Subcutaneous abdominal adipose tissue (tissue), 5 donors: ENCODE data around the gene CEP350.
"Not testable (repeated sequence)": the region's sequence is repeated elsewhere in the genome, so short reads cannot be mapped to it uniquely, and the experiment has no call there.

Experiments
- H3K27ac ChIP-seq: one replicate; pipeline ENCODE4 v1.7.0; 2013; ENCODE audit warnings: low read depth, mild to moderate bottlenecking, inconsistent platforms, low read length, moderate library complexity
- H3K27me3 ChIP-seq, 5 donors: one replicate each; pipeline ENCODE4 v1.7.0; 2013; ENCODE audit warnings: low read length in 5 of 5, inconsistent platforms in 1 of 5; ENCODE audit not compliant: control insufficient read depth in 5 of 5, insufficient read depth in 4 of 5
- H3K36me3 ChIP-seq, 5 donors: one replicate each; pipeline ENCODE4 v1.7.0; 2013; ENCODE audit warnings: low read length in 5 of 5; ENCODE audit not compliant: control insufficient read depth in 5 of 5, insufficient read depth in 5 of 5
- H3K4me1 ChIP-seq, 5 donors: one replicate each; pipeline ENCODE4 v1.7.0; 2013; ENCODE audit warnings: low read length in 5 of 5, mild to moderate bottlenecking in 3 of 5, moderate library complexity in 1 of 5; ENCODE audit not compliant: control insufficient read depth in 5 of 5, insufficient read depth in 5 of 5
- H3K4me3 ChIP-seq, 5 donors: one replicate each; pipeline ENCODE4 v1.7.0; 2013; ENCODE audit warnings: low read length in 5 of 5, low read depth in 1 of 5
- H3K9ac ChIP-seq, 5 donors: one replicate each; pipeline ENCODE4 v1.7.0; 2013; ENCODE audit warnings: low read length in 5 of 5, mild to moderate bottlenecking in 4 of 5, moderate library complexity in 3 of 5
- H3K9me3 ChIP-seq, 5 donors: one replicate each; pipeline ENCODE4 v1.7.0; 2013; ENCODE audit warnings: low read length in 5 of 5; ENCODE audit not compliant: control insufficient read depth in 5 of 5
- donor health status: healthy.
- donor health status: healthy.
- donor health status: healthy.
- donor health status: healthy.
- donor health status: healthy.

The CEP350 gene

GRCh38 chr1:179941454-179941853, 13.2 kb upstream of the CEP350 start:
- Histone ChIP-seq H3K36me3 (no peaks in the 10 kb centered on the region), H3K27ac (no peak overlapping the region), H3K9me3 (no peaks in the 10 kb centered on the region), H3K4me1 (no peaks in the 10 kb centered on the region), H3K27me3 (no peaks in the 10 kb centered on the region), H3K4me3 (no peak overlapping the region), H3K9ac (no peak overlapping the region)

GRCh38 chr1:179950651-179951050, 4.0 kb upstream of the CEP350 start:
- H3K27ac ChIP-seq = no peak overlapping the region
- H3K4me1 ChIP-seq = peaks cover 3 to 13% (median 10%) of the 10 kb centered on the region in 5 donors
- no peaks in the 10 kb centered on the region for H3K27me3 ChIP-seq
- no peaks in the 10 kb centered on the region for H3K36me3 ChIP-seq
- H3K9me3 ChIP-seq = no peaks in the 10 kb centered on the region
- H3K9ac ChIP-seq = no peak overlapping the region
- no peak overlapping the region for H3K4me3 ChIP-seq

DNA sequence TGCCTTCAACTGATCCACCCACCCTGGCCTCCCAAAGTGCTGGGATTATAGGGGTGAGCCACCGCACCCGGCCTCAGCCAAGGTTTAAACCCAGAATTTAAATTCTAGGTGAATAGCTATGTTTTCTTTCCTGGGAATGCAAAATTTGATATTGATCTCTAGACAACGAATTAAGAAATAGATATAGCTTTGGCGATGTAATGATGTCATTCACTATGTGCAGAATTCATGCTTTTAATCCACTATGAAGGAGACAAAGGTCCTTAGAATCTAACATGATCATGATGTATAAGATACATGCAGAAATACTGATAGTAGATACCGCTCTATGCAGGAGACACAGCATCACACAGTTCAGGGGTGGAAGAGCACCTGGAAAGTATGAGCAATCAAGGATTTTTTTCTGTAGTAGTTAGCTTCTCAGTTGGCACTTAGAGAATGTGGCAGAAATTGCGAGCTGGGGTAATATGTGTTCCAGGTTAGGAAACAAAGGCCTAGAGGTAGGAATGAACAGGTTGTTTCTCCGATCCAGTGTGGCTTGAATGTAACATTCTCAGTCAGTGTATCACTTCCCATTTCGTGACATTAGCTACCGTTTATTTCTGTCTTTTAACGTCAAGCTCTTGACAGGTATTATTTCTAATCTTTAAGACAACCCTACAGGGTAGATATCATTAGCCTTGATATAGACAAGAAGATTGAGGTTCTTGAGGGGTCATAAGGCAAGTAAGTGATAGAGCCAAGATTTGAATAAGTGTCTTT, 3.0 kb upstream of the CEP350 start:
- no peak overlapping the region for H3K4me3 ChIP-seq
- peaks cover 3 to 22% (median 19%) of the 10 kb centered on the region in 5 donors for H3K4me1 ChIP-seq
- no peak overlapping the region for H3K27ac ChIP-seq

GRCh38 chr1:179952186-179952585, 2.4 kb upstream of the CEP350 start:
- Histone ChIP-seq H3K27me3 (no peaks in the 10 kb centered on the region), H3K4me3 (no peak overlapping the region), H3K36me3 (no peaks in the 10 kb centered on the region), H3K4me1 (peaks cover 3 to 27% (median 25%) of the 10 kb centered on the region in 5 donors), H3K9me3 (no peaks in the 10 kb centered on the region), H3K27ac (no peak overlapping the region), H3K9ac (no peak overlapping the region)

More for the DNA sequence above, 3.0 kb upstream of the CEP350 start:
- Histone ChIP-seq H3K27me3 (no peaks in the 10 kb centered on the region), H3K9me3 (no peaks in the 10 kb centered on the region), H3K9ac (no peak overlapping the region), H3K36me3 (no peaks in the 10 kb centered on the region)

DNA sequence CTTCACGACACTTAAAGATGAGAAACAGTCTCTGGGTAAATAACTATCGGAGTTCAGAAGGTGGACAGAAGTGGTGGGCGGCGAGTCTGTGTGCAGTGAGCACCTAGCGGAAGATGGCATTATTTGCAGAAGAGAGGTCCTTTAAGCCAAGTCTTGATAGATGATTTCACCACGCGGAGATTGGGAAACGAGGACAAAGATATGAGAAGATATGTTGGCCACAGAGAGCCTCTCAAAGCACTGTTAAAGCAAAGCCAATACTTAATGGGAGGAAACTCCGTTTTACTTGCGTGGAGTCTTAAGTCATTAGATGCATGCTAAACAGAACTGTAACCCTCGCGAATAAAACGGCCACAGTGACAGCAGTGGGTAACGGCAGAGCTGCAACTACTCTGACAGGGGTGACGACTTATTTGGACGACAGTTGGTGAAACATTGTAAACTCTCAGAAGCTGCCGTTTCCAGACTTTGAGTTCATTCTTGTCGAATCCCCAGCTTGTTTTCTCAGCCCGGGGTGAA, 577 bp upstream of the CEP350 start:
- Histone ChIP-seq H3K4me3 (peak overlapping the region; percentile 80 to 98 (median 96)), H3K9ac (peak overlapping the region; percentile 92 to 98 (median 95)), H3K27me3 (no peaks in the 10 kb centered on the region), H3K4me1 (peaks cover 3 to 32% (median 29%) of the 10 kb centered on the region in 5 donors), H3K36me3 (no peaks in the 10 kb centered on the region), H3K9me3 (no peaks in the 10 kb centered on the region), H3K27ac (peak overlapping the region; percentile 91)

DNA sequence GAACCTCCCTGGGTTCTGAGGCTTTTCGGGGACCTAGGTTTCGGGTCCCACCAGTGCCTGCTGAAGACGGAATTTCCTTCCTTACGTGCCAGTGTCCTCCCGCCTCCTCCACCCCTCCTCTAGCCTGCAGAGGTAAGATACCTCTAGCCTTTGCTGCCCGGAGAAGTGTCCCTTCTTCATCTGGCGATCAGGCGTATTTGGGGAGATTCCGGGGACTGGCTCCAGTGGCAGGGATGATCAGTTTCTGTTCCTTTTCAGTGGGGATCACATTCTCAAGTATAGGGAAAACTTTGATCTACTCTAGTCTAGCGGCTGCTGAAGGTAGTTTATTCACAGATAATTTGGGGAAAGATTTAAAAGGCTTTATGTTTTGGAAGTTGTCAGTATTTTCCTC, 674 bp downstream of the CEP350 start:
- no peaks in the 10 kb centered on the region for H3K36me3 ChIP-seq
- H3K4me1 ChIP-seq = peaks cover 3 to 32% (median 29%) of the 10 kb centered on the region in 5 donors
- peak overlapping the region; percentile 91 for H3K27ac ChIP-seq
- H3K9me3 ChIP-seq = no peaks in the 10 kb centered on the region
- no peaks in the 10 kb centered on the region for H3K27me3 ChIP-seq
- peak overlapping the region; percentile 80 to 98 (median 96) for H3K4me3 ChIP-seq
- H3K9ac ChIP-seq = peak overlapping the region; percentile 89 to 98 (median 95)

DNA sequence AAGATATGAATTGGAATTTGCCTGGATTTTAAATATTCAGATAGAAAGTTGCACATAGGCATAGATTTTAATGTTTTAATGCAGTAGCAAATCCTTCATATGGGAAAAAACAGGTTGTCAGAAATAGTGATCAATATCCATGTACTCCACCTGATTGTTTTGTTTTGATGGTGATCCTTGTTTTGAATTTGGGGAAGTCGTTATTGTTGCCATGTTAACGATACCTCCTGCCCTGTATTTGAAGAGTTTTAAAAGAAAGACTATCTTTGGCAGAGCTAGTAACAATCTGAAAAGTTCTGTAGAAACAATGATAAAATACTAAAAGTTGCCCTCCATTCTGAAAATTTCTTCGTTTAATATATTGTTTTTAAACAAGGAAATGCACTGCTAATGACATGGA, 1.1 kb downstream of the CEP350 start:
- Histone ChIP-seq H3K4me3 (peak overlapping the region; percentile 80 to 98 (median 96)), H3K4me1 (peaks cover 3 to 32% (median 29%) of the 10 kb centered on the region in 5 donors), H3K27ac (peak overlapping the region; percentile 91), H3K9ac (peak overlapping the region; percentile 89 to 98 (median 95)), H3K36me3 (no peaks in the 10 kb centered on the region), H3K9me3 (no peaks in the 10 kb centered on the region), H3K27me3 (no peaks in the 10 kb centered on the region)

DNA sequence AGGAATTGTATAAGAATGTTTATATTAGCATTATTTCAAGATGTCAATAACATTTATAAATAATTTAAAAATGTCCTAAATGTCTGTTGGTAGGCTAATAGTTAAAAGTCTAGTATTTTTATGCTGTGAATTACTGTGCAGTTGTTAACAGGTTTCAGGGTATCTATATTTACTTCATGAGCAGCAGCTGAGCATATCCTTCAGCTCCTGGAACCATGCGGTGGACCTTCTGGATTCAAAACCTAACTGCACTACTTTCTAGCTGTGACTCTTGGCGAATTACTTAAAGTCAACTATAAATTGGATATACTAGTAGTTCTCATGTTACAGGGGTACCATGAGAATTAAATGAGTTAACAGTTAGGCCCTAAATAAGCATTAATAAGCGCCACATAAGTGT, 3.7 kb downstream of the CEP350 start:
- Histone ChIP-seq H3K4me1 (peaks cover 3 to 32% (median 28%) of the 10 kb centered on the region in 5 donors), H3K9ac (no peak overlapping the region), H3K9me3 (no peaks in the 10 kb centered on the region), H3K36me3 (peaks cover 0 to 4% (median 0%) of the 10 kb centered on the region in 5 donors), H3K4me3 (no peak overlapping the region), H3K27me3 (no peaks in the 10 kb centered on the region), H3K27ac (no peak overlapping the region)

GRCh38 chr1:179962168-179962567, 7.6 kb downstream of the CEP350 start:
- not testable (repeated sequence) for H3K36me3 ChIP-seq, H3K27me3 ChIP-seq, H3K9me3 ChIP-seq, H3K9ac ChIP-seq, H3K27ac ChIP-seq, H3K4me3 ChIP-seq
- peaks cover 0 to 16% (median 6%) of the 10 kb centered on the region in 5 donors for H3K4me1 ChIP-seq

GRCh38 chr1:179966551-179966950, 11.9 kb downstream of the CEP350 start:
- no peak overlapping the region for H3K9ac ChIP-seq
- H3K36me3 ChIP-seq = peaks cover 0 to 1% (median 0%) of the 10 kb centered on the region in 5 donors
- no peak overlapping the region for H3K27ac ChIP-seq
- H3K9me3 ChIP-seq = peaks cover 0 to 3% (median 0%) of the 10 kb centered on the region in 5 donors
- H3K27me3 ChIP-seq = no peaks in the 10 kb centered on the region
- H3K4me1 ChIP-seq = peaks cover 0 to 35% (median 21%) of the 10 kb centered on the region in 5 donors
- no peak overlapping the region for H3K4me3 ChIP-seq
